HFFc6 (cell line): ENCODE results near the gene BEST2. TPM values are rescaled to one million over a fixed set of nuclear protein-coding genes. Genes with fewer than 3 reads are reported as not detected.
A peak's percentile ranks its signal among the peaks of the same experiment; 100 is the strongest.

Source experiments
- DNase-seq: peaks from one replicate; pipeline ENCODE4 v3.0.0-alpha.2; 2018
- H3K27ac Mint-ChIP-seq: 2 replicates; pipeline ENCODE4 v1.8.0; 2020; ENCODE audit warnings: mild to moderate bottlenecking, mixed read lengths
- H3K27me3 Mint-ChIP-seq: 2 replicates; pipeline ENCODE4 v1.8.0; 2021; ENCODE audit warnings: mild to moderate bottlenecking, moderate library complexity, mixed read lengths; ENCODE audit not compliant: insufficient read depth
- H3K36me3 Mint-ChIP-seq: 2 replicates; pipeline ENCODE4 v1.8.0; 2021; ENCODE audit warnings: low read depth, mixed read lengths
- H3K4me1 Mint-ChIP-seq: 2 replicates; pipeline ENCODE4 v1.8.0; 2020; ENCODE audit warnings: low read depth, mixed read lengths
- H3K4me3 Mint-ChIP-seq: 2 replicates; pipeline ENCODE4 v1.8.0; 2020; ENCODE audit warnings: mild to moderate bottlenecking, moderate library complexity, mixed read lengths
- H3K9me3 Mint-ChIP-seq: 2 replicates; pipeline ENCODE4 v1.8.0; 2020; ENCODE audit warnings: mild to moderate bottlenecking, mixed read lengths
- CTCF ChIP-seq: fragments of 200-600 bp; sonication (generic); IDR thresholded peaks from 2 replicates; pipeline ENCODE4 v1.5.0; 2021; ENCODE audit warnings: antibody characterized with exemption, mild to moderate bottlenecking
- total RNA-seq, 6 experiments: library from RNA; stranded (reverse); fragmentation: NEBNext Ultra II Directional; extraction: Animal tissue kit (Norgen Biotek cat#: 25700); gene quantifications; 2 replicates in 1 of 6; 3 replicates in 5 of 6; pipeline ENCODE4 v1.2.3, GENCODE V29; 2021

The BEST2 gene
- total RNA-seq, 6 experiments from 2014 or later = not detected

- no peak overlapping the region for H3K4me3 Mint-ChIP-seq
- H3K9me3 Mint-ChIP-seq = peaks cover 4% of the 10 kb centered on the region; the same call in 1 of the 2 replicates
- H3K36me3 Mint-ChIP-seq = no peaks in the 10 kb centered on the region
- H3K4me1 Mint-ChIP-seq = peaks cover 26% of the 10 kb centered on the region
- H3K27ac Mint-ChIP-seq = no peak overlapping the region
- no peak for DNase-seq
- no peak for TF ChIP-seq CTCF
- H3K27me3 Mint-ChIP-seq = peaks cover 11% of the 10 kb centered on the region
Observed at GRCh38 chr19:12787458-12787857, 35.9 kb downstream of the BEST2 start.

- no peak for TF ChIP-seq CTCF
- Mint-ChIP-seq H3K27ac (peak overlapping the region; percentile 98), H3K9me3 (peaks cover 4% of the 10 kb centered on the region; the same call in 1 of the 2 replicates), H3K27me3 (peaks cover 17% of the 10 kb centered on the region), H3K36me3 (peaks cover 2% of the 10 kb centered on the region), H3K4me1 (peaks cover 26% of the 10 kb centered on the region), H3K4me3 (peak overlapping the region; percentile 87)
- DNase-seq = no peak
Observed at GRCh38 chr19:12788042-12788681, 36.6 kb downstream of the BEST2 start.

GRCh38 chr19:12788682-12789097 is 37.1 kb downstream of the BEST2 start:
- H3K9me3 Mint-ChIP-seq = peaks cover 4% of the 10 kb centered on the region; the same call in 1 of the 2 replicates
- DNase-seq = no peak

GRCh38 chr19:12789098-12789903 is 37.7 kb downstream of the BEST2 start:
- H3K36me3 Mint-ChIP-seq = peaks cover 4% of the 10 kb centered on the region
- H3K27ac Mint-ChIP-seq = peak overlapping the region; percentile 98
- H3K27me3 Mint-ChIP-seq = peaks cover 24% of the 10 kb centered on the region
- peaks cover 31% of the 10 kb centered on the region for H3K4me1 Mint-ChIP-seq
- no peak for TF ChIP-seq CTCF
- H3K4me3 Mint-ChIP-seq = peak overlapping the region; percentile 94
- DNase-seq = no peak
- H3K9me3 Mint-ChIP-seq = peaks cover 4% of the 10 kb centered on the region; the same call in 1 of the 2 replicates

More at GRCh38 chr19:12788682-12789097, 37.1 kb downstream of the BEST2 start:
- TF ChIP-seq CTCF = no peak
- Mint-ChIP-seq H3K27me3 (peaks cover 20% of the 10 kb centered on the region), H3K4me1 (peaks cover 26% of the 10 kb centered on the region), H3K27ac (peak overlapping the region; percentile 98), H3K36me3 (peaks cover 4% of the 10 kb centered on the region), H3K4me3 (peak overlapping the region; percentile 87)

- Mint-ChIP-seq H3K36me3 (peaks cover 4% of the 10 kb centered on the region), H3K9me3 (peaks cover 4% of the 10 kb centered on the region; the same call in 1 of the 2 replicates), H3K4me1 (peaks cover 36% of the 10 kb centered on the region), H3K4me3 (peak overlapping the region; percentile 94), H3K27me3 (peaks cover 31% of the 10 kb centered on the region), H3K27ac (peak overlapping the region; percentile 94)
- no peak for TF ChIP-seq CTCF
- DNase-seq = peak; percentile 95
Observed at GRCh38 chr19:12789904-12790619, 38.5 kb downstream of the BEST2 start.
